ENCODE results near the gene TTC7B.

Gene TTC7B

GRCh38 chr14:90813442-90813841 lies 2.8 kb downstream of the TTC7B start:
- no peak for ATAC-seq (ENCODE audit: insufficient read depth, low read depth)

GRCh38 chr14:90812109-90812508 lies 4.1 kb downstream of the TTC7B start:
- Histone ChIP-seq H3K4me3 (ENCODE audit: low read depth in 1 of 2, low read length in 2 of 2) (no peak overlapping the region), H3K27ac (ENCODE audit: low read length) (no peak overlapping the region), H3K4me1 (ENCODE audit: insufficient read depth, low read length) (peaks cover 16% of the 10 kb centered on the region), H3K27me3 (ENCODE audit: insufficient read depth, low read length, poor library complexity) (peaks cover 12% of the 10 kb centered on the region), H3K36me3 (ENCODE audit: insufficient read depth, low read length) (no peaks in the 10 kb centered on the region), H3K4me2 (ENCODE audit: insufficient read depth, low read length) (no peak overlapping the region), H3K79me2 (ENCODE audit: insufficient read depth, low read length) (no peaks in the 10 kb centered on the region), H3K9ac (ENCODE audit: low read depth, low read length) (no peak overlapping the region), H3K9me3 (ENCODE audit: insufficient read depth, low read length, severe bottlenecking) (no peaks in the 10 kb centered on the region), H2AFZ (ENCODE audit: low read depth, low read length) (no peak overlapping the region), H4K20me1 (ENCODE audit: insufficient read depth, low read length) (peaks cover 3% of the 10 kb centered on the region; the same call in 1 of the 2 replicates)
- no peak for TF ChIP-seq EZH2 (IDR thresholded peaks at IDR 0.05; ENCODE audit: borderline replicate concordance, low read depth, low read length, severe bottlenecking)
- TF ChIP-seq CTCF (IDR thresholded peaks at IDR 0.05; ENCODE audit: borderline replicate concordance, extremely low read depth, low read length, poor library complexity, severe bottlenecking), result no peak
- DNase-seq (no peak), ATAC-seq (ENCODE audit: insufficient read depth, low read depth) (no peak)

More at GRCh38 chr14:90813442-90813841, 2.8 kb downstream of the TTC7B start:
- DNase-seq, result no peak
- H3K4me3 ChIP-seq (ENCODE audit: low read depth in 1 of 2, low read length in 2 of 2), result no peak overlapping the region
- H3K9ac ChIP-seq (ENCODE audit: low read depth, low read length), result no peak overlapping the region
- H3K4me1 ChIP-seq (ENCODE audit: insufficient read depth, low read length), result peaks cover 16% of the 10 kb centered on the region
- peaks cover 15% of the 10 kb centered on the region for H3K27me3 ChIP-seq (ENCODE audit: insufficient read depth, low read length, poor library complexity)
- no peaks in the 10 kb centered on the region for H3K79me2 ChIP-seq (ENCODE audit: insufficient read depth, low read length)
- peaks cover 3% of the 10 kb centered on the region; the same call in 1 of the 2 replicates for H4K20me1 ChIP-seq (ENCODE audit: insufficient read depth, low read length)
- H3K4me2 ChIP-seq (ENCODE audit: insufficient read depth, low read length), result no peak overlapping the region
- H2AFZ ChIP-seq (ENCODE audit: low read depth, low read length), result no peak overlapping the region
- H3K36me3 ChIP-seq (ENCODE audit: insufficient read depth, low read length), result no peaks in the 10 kb centered on the region
- no peak for TF ChIP-seq EZH2 (IDR thresholded peaks at IDR 0.05; ENCODE audit: borderline replicate concordance, low read depth, low read length, severe bottlenecking)
- no peak for TF ChIP-seq CTCF (IDR thresholded peaks at IDR 0.05; ENCODE audit: borderline replicate concordance, extremely low read depth, low read length, poor library complexity, severe bottlenecking)
- H3K27ac ChIP-seq (ENCODE audit: low read length), result no peak overlapping the region
- H3K9me3 ChIP-seq (ENCODE audit: insufficient read depth, low read length, severe bottlenecking), result no peaks in the 10 kb centered on the region

GRCh38 chr14:90811641-90812040 lies 4.6 kb downstream of the TTC7B start:
- no peak overlapping the region for H3K4me2 ChIP-seq (ENCODE audit: insufficient read depth, low read length)
- H2AFZ ChIP-seq (ENCODE audit: low read depth, low read length), result no peak overlapping the region
- peaks cover 7% of the 10 kb centered on the region for H3K27me3 ChIP-seq (ENCODE audit: insufficient read depth, low read length, poor library complexity)
- peaks cover 12% of the 10 kb centered on the region for H3K4me1 ChIP-seq (ENCODE audit: insufficient read depth, low read length)
- ATAC-seq (ENCODE audit: insufficient read depth, low read depth), result no peak
- H3K36me3 ChIP-seq (ENCODE audit: insufficient read depth, low read length), result no peaks in the 10 kb centered on the region
- H3K9ac ChIP-seq (ENCODE audit: low read depth, low read length), result no peak overlapping the region
- H3K27ac ChIP-seq (ENCODE audit: low read length), result no peak overlapping the region
- H3K9me3 ChIP-seq (ENCODE audit: insufficient read depth, low read length, severe bottlenecking), result no peaks in the 10 kb centered on the region
- no peak for DNase-seq
- peaks cover under 1% of the 10 kb centered on the region; the same call in 1 of the 2 replicates for H4K20me1 ChIP-seq (ENCODE audit: insufficient read depth, low read length)
- H3K4me3 ChIP-seq (ENCODE audit: low read depth in 1 of 2, low read length in 2 of 2), result no peak overlapping the region
- no peaks in the 10 kb centered on the region for H3K79me2 ChIP-seq (ENCODE audit: insufficient read depth, low read length)
- no peak for TF ChIP-seq CTCF (IDR thresholded peaks at IDR 0.05; ENCODE audit: borderline replicate concordance, extremely low read depth, low read length, poor library complexity, severe bottlenecking)
- no peak for TF ChIP-seq EZH2 (IDR thresholded peaks at IDR 0.05; ENCODE audit: borderline replicate concordance, low read depth, low read length, severe bottlenecking)

- TF ChIP-seq CTCF (IDR thresholded peaks at IDR 0.05; ENCODE audit: borderline replicate concordance, extremely low read depth, low read length, poor library complexity, severe bottlenecking), result no peak
- TF ChIP-seq EZH2 (IDR thresholded peaks at IDR 0.05; ENCODE audit: borderline replicate concordance, low read depth, low read length, severe bottlenecking), result no peak
- peaks cover 11% of the 10 kb centered on the region; the same call in 1 of the 2 replicates for H3K4me1 ChIP-seq (ENCODE audit: insufficient read depth, low read length)
Measured at GRCh38 chr14:90810806-90811205, 5.4 kb downstream of the TTC7B start.

More at GRCh38 chr14:90810806-90811205, 5.4 kb downstream of the TTC7B start:
- Histone ChIP-seq H2AFZ (ENCODE audit: low read depth, low read length) (no peak overlapping the region), H3K4me3 (ENCODE audit: low read depth in 1 of 2, low read length in 2 of 2) (no peak overlapping the region), H3K9ac (ENCODE audit: low read depth, low read length) (no peak overlapping the region), H3K79me2 (ENCODE audit: insufficient read depth, low read length) (no peaks in the 10 kb centered on the region), H3K4me2 (ENCODE audit: insufficient read depth, low read length) (no peak overlapping the region), H3K27ac (ENCODE audit: low read length) (no peak overlapping the region), H3K27me3 (ENCODE audit: insufficient read depth, low read length, poor library complexity) (peaks cover 6% of the 10 kb centered on the region), H4K20me1 (ENCODE audit: insufficient read depth, low read length) (0 out of 2 replicates have a peak, but pooled peaks cover 3% of the 10 kb centered on the region), H3K9me3 (ENCODE audit: insufficient read depth, low read length, severe bottlenecking) (no peaks in the 10 kb centered on the region), H3K36me3 (ENCODE audit: insufficient read depth, low read length) (no peaks in the 10 kb centered on the region)
- ATAC-seq (ENCODE audit: insufficient read depth, low read depth), result no peak
- no peak for DNase-seq
